SJSA1 (cell line): ENCODE results near the gene GCC2. TPM values are rescaled to one million over a fixed set of nuclear protein-coding genes. Genes with fewer than 3 reads are reported as not detected.

Experiments
- DNase-seq, 2 experiments: peaks; one replicate each; pipeline ENCODE4 v3.0.0-alpha.2; 2015 to 2020; ENCODE audit warnings: low spot score in 2 of 2, low read depth in 1 of 2
- H3K27ac ChIP-seq: fragments of 250-450 bp; sonication (Bioruptor Pico); 2 replicates; pipeline ENCODE4 v1.5.1; 2020; ENCODE audit warnings: mild to moderate bottlenecking, moderate library complexity
- H3K27me3 ChIP-seq: fragments of 250-450 bp; sonication (Bioruptor Pico); replicated peaks from 2 replicates; pipeline ENCODE4 v1.5.1; 2020; ENCODE audit warnings: mild to moderate bottlenecking, moderate library complexity
- H3K36me3 ChIP-seq: fragments of 250-450 bp; sonication (Bioruptor Pico); 2 replicates; pipeline ENCODE4 v1.5.1; 2020; ENCODE audit warnings: mild to moderate bottlenecking
- H3K4me1 ChIP-seq: fragments of 250-450 bp; sonication (Bioruptor Pico); replicated peaks from 2 replicates; pipeline ENCODE4 v1.6.1; 2021; ENCODE audit warnings: mild to moderate bottlenecking
- H3K4me3 ChIP-seq: fragments of 250-450 bp; sonication (Bioruptor Pico); 2 replicates; pipeline ENCODE4 v1.5.1; 2020; ENCODE audit warnings: mild to moderate bottlenecking
- H3K9me3 ChIP-seq: fragments of 250-450 bp; sonication (Bioruptor Pico); replicated peaks from 2 replicates; pipeline ENCODE4 v1.5.1; 2020; ENCODE audit warnings: mild to moderate bottlenecking
- total RNA-seq: library from RNA; depleted of rRNA; stranded (reverse); fragments of >200 nt; shearing (Covaris generic); gene quantifications from 2 replicates; pipeline ENCODE4 v1.2.3, GENCODE V29; 2014; rRNA removed

Gene GCC2, protein sequence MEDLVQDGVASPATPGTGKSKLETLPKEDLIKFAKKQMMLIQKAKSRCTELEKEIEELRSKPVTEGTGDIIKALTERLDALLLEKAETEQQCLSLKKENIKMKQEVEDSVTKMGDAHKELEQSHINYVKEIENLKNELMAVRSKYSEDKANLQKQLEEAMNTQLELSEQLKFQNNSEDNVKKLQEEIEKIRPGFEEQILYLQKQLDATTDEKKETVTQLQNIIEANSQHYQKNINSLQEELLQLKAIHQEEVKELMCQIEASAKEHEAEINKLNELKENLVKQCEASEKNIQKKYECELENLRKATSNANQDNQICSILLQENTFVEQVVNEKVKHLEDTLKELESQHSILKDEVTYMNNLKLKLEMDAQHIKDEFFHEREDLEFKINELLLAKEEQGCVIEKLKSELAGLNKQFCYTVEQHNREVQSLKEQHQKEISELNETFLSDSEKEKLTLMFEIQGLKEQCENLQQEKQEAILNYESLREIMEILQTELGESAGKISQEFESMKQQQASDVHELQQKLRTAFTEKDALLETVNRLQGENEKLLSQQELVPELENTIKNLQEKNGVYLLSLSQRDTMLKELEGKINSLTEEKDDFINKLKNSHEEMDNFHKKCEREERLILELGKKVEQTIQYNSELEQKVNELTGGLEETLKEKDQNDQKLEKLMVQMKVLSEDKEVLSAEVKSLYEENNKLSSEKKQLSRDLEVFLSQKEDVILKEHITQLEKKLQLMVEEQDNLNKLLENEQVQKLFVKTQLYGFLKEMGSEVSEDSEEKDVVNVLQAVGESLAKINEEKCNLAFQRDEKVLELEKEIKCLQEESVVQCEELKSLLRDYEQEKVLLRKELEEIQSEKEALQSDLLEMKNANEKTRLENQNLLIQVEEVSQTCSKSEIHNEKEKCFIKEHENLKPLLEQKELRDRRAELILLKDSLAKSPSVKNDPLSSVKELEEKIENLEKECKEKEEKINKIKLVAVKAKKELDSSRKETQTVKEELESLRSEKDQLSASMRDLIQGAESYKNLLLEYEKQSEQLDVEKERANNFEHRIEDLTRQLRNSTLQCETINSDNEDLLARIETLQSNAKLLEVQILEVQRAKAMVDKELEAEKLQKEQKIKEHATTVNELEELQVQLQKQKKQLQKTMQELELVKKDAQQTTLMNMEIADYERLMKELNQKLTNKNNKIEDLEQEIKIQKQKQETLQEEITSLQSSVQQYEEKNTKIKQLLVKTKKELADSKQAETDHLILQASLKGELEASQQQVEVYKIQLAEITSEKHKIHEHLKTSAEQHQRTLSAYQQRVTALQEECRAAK (N-terminal part only)
- 18.6 and 18.8 TPM in 2 replicates for total RNA-seq

DNA sequence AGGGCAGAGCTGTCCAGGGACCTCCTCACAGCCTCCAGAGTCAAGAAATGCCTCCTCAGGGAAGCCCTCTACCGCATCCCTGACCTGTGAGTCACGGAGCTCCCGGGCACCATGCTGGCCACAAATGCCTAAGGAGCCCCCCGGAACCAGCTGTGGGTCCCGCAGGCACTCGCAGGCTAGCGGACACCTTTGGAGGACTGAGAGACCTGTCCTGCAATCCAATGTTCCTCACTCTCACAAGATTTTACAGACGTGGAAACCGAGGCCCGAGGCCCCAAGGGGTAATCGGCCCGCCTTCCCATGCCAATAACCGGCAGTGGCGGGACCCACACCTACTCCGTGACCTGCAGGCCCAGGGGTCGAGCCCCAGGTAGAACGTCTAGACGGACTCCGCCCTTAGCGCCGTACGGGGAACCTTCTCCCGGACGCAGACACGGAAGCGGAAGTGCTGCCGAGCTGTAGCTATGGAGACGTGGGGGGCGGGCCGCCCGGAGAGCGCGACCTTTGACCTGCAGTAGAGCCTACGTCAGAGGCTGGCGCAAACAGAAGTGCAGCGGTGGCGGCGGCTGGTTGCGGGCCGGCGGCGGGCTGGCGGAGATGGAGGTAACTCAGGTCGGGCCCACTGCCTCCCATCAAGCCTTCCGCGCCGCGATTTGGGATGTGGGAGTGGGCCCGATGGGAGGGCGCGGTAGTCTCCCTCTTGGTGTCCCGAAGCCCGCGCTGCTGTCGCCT lies at the start of gene GCC2:
Gene GCC2, plus strand, starts transcription at position 529 of the 732 bp plus-strand sequence. Its CDS starts 69 bp downstream, at position 598.
- H3K9me3 ChIP-seq: no peaks in the 10 kb centered on the region
- H3K36me3 ChIP-seq: peaks cover 40% of the 10 kb centered on the region
- H3K27me3 ChIP-seq: no peaks in the 10 kb centered on the region
- peak; percentile 88 to 92 for DNase-seq
- peak within 1 kb of the TSS; percentile 76 for H3K4me3 ChIP-seq
- H3K4me1 ChIP-seq: peaks cover 14% of the 10 kb centered on the region
- H3K27ac ChIP-seq: peak within 1 kb of the TSS; percentile 91

DNA sequence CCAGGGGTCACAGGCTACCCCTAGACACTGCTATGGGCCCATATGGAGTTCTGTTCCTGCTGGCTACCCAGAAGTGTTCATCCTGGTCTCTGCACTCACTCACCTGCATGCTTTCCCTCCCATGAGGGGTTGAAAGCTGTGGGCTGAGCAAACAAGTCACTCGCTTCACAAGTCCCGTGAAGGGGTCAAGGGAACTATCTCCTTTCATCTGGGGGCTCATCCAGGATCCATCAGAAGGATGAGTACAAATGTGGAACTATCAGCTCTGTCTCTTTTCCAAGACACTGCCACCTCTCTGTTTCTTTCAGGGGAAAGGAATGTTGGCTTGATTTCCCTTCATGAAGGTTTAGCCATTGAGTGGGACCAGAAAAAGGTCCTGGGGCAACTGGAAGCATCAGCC lies 49.5 kb upstream of the GCC2 start:
- no peak overlapping the region for H3K4me3 ChIP-seq
- H3K9me3 ChIP-seq: peaks cover 7% of the 10 kb centered on the region
- 0 out of 2 replicates have a peak, but pooled peaks cover 1% of the 10 kb centered on the region for H3K36me3 ChIP-seq
- DNase-seq: no peak
- peaks cover 35% of the 10 kb centered on the region for H3K4me1 ChIP-seq
- no peaks in the 10 kb centered on the region for H3K27me3 ChIP-seq
- H3K27ac ChIP-seq: no peak overlapping the region

DNA sequence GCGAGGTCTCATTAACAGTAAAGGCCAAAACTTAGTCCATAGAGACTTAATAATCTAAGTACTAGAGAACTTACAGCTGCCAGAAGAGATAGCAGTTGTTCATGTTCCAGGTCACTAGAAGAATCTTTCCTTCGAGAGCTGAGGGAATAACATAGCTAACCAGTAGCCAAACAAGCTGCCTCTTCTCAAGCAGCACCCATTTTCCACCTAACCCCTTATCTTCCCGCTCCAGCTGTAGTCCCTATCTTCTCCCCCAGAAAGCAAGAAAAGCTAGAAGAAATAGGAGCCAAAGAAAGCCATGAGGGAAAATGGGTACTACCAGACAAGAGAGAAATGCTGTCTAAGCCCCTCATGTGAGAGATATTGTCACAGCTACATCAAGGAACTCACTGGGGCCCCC lies 47.2 kb upstream of the GCC2 start:
- peak overlapping the region; percentile 79 for H3K27ac ChIP-seq
- H3K9me3 ChIP-seq: peaks cover 11% of the 10 kb centered on the region
- H3K27me3 ChIP-seq: no peaks in the 10 kb centered on the region
- H3K4me1 ChIP-seq: peaks cover 41% of the 10 kb centered on the region
- H3K4me3 ChIP-seq: no peak overlapping the region
- DNase-seq: no peak
- H3K36me3 ChIP-seq: 0 out of 2 replicates have a peak, but pooled peaks cover 6% of the 10 kb centered on the region

DNA sequence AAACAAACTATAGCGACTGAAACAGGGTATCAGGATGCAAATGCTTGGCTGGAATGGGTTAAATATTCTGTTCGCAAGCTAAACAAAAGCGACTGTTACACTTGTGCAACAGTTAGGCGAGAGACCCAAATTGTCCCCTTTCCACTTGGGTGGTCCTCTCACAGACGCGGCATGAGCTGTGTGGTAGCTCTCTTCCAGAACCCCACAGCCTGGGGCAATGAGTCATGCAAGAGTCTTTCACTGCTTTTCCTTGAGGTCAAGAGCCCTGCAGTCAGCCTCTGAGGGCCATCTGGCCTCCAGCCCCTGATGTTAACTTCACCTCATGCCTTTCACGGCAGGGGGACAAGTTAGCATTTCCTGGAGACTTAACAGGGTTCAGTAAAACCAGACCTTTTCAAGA lies 45.5 kb upstream of the GCC2 start:
- Histone ChIP-seq H3K4me1 (peaks cover 52% of the 10 kb centered on the region), H3K36me3 (0 out of 2 replicates have a peak, but pooled peaks cover 6% of the 10 kb centered on the region), H3K4me3 (no peak overlapping the region), H3K9me3 (peaks cover 11% of the 10 kb centered on the region), H3K27ac (peak overlapping the region; percentile 79), H3K27me3 (no peaks in the 10 kb centered on the region)
- peak; percentile 96 to 99 for DNase-seq

DNA sequence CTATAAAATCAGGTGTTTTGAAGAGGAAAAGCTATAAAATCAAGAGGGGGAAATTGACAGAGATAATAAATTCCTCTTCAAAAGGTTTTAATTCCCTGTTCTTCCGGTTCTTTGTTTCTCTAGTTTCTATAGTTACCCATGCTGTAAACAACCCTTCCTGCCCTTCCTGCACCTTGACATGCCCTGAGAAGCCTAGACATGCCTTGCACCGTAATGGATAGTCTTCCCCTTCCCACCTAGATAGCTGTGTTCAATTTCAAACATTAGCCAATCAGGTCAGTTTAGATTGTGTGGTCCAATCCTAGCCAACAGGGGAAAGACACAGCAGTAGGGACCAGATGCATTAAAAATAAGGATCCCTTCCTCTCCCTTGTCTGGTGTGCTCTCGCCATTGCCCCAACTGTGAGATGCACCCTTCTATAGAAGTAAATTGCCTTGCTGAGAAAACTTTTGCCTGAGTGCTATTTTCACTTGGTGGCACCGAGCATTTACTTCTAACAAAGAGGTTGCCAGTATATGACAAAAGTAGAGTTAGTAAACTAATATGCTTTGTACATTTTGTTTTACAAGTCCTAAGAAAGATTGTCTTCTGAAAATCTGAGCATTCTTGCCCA lies 44.1 kb upstream of the GCC2 start:
- Histone ChIP-seq H3K36me3 (0 out of 2 replicates have a peak, but pooled peaks cover 6% of the 10 kb centered on the region), H3K4me1 (peaks cover 66% of the 10 kb centered on the region), H3K4me3 (no peak overlapping the region), H3K27me3 (no peaks in the 10 kb centered on the region), H3K9me3 (peaks cover 4% of the 10 kb centered on the region; the same call in 1 of the 2 replicates), H3K27ac (peak overlapping the region; percentile 66; the same call in 1 of the 2 replicates)
- DNase-seq: no peak

DNA sequence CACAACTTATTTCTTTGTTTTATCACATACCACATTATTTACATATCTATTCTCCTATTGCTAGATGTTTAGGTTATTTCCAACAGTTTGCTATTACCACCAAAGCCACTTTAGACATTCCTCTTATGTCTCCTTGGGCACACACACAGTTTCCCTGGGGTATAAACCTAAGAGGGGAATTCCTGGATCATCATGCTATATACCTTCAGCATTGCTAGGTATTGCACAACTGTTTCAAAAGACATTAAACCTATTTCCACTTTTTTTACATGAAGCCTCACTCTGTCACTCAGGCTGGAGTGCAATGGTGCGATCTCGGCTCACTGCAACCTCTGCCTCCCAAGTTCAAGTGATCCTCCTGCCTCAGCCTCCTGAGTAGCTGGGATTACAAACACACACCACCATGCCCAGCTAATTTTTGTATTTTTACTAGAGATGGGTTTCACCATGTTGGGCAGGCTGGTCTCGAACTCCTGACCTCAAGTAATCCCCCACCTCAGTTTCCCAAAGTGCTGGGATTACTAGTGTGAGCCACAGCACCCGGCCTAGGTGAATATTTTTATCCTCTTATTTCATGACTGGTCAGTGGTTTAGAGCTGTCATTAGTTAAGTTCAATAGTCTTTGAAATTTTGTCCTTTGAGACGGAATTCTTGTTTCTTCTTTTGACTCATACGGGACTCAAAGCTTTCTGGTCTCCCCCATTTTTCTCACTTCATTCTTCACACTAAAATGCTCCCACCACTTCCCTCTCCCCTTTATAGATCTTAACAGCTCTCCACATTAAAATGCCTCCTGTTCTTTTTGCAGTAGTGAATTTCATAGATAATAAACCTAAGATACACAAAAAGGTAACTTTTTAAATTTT lies 40.9 kb upstream of the GCC2 start:
- peak in 1 of 2 experiments; percentile 48 for DNase-seq

DNA sequence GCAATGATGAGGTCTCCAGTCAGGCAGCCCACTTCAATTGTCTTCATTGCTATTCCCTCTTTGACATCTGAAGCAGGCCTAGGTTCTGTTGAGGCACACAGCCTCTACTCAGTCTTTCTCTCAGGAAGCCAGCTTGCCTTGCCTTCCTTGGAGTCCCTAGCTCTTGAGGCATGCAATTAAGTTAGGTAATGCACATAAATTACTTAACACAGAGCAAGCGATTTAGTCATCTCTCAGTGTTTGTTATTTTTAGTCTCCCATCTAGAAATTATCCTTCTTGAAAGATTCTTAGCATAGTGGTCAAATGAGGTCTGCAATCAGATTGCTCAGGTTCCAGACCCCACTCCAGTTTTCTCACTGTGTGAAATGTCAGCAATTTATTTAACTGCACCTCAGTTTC lies 39.2 kb upstream of the GCC2 start:
- H3K27ac ChIP-seq: peak overlapping the region; percentile 76

More for the DNA sequence above, 40.9 kb upstream of the GCC2 start:
- H3K4me3 ChIP-seq: no peak overlapping the region
- H3K27me3 ChIP-seq: no peaks in the 10 kb centered on the region
- peaks cover 60% of the 10 kb centered on the region for H3K4me1 ChIP-seq
- H3K9me3 ChIP-seq: peaks cover 4% of the 10 kb centered on the region; the same call in 1 of the 2 replicates
- peak overlapping the region; percentile 76 for H3K27ac ChIP-seq
- H3K36me3 ChIP-seq: 0 out of 2 replicates have a peak, but pooled peaks cover 6% of the 10 kb centered on the region

DNA sequence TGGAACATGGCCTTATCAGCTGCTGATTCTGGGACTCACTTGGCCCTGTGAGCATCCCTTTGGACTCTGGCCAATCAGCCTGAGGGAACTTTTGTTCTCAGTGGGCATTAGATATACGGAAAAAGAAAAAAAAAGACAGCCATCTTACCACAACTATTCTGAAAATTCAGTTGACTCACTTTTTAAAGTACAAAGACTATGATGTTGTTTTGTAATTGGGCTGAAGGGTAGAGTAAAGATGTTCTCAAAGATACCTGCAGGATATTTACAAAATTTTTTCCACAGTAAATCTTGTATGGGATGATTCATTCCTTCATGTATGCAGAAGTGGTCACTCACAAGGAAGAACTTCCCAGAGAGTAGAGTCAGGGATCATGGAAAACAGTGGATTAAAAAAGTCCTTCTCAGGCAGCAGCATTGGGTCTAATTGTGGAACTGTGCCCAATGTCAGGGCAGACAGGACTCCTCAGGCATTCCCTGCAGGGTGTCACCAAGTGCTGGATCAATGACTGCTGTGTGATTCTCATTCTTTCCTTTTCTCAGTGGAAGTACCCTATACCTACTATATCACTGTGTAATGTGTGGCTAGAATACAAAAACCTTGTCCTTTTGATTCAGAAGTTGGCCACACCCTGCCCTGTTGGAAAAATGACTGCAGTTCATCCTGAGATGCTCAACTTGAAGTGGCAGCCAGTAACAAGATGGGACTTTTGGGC lies 35.9 kb upstream of the GCC2 start:
- Histone ChIP-seq H3K27ac (peak overlapping the region; percentile 78), H3K4me1 (peaks cover 54% of the 10 kb centered on the region), H3K27me3 (no peaks in the 10 kb centered on the region), H3K36me3 (no peaks in the 10 kb centered on the region), H3K9me3 (no peaks in the 10 kb centered on the region), H3K4me3 (no peak overlapping the region)
- DNase-seq: peak; percentile 97

More for the DNA sequence above, 39.2 kb upstream of the GCC2 start:
- DNase-seq: peak in 1 of 2 experiments; percentile 72
- Histone ChIP-seq H3K4me3 (no peak overlapping the region), H3K36me3 (0 out of 2 replicates have a peak, but pooled peaks cover 2% of the 10 kb centered on the region), H3K27me3 (no peaks in the 10 kb centered on the region), H3K9me3 (peaks cover 1% of the 10 kb centered on the region; the same call in 1 of the 2 replicates), H3K4me1 (peaks cover 61% of the 10 kb centered on the region)

DNA sequence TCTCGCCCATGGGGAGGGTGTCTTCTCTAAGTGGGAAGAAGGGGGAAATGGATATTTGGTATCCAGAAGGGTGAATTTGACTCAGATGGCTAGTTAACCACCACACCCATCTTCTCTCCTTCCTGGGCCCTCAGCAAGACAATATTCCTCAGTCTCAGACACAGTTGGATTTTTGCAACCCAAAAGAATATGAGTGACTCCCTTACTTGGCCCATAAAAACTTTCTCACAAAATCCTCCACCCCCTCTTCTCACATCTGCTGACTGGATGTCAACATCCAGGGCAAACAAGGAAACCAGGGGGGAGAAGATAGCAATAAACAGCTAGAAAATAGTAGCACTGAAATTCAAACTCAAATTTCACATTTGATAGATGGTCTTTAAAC lies 35.3 kb upstream of the GCC2 start:
- peak overlapping the region; percentile 78 for H3K27ac ChIP-seq
- DNase-seq: no peak

DNA sequence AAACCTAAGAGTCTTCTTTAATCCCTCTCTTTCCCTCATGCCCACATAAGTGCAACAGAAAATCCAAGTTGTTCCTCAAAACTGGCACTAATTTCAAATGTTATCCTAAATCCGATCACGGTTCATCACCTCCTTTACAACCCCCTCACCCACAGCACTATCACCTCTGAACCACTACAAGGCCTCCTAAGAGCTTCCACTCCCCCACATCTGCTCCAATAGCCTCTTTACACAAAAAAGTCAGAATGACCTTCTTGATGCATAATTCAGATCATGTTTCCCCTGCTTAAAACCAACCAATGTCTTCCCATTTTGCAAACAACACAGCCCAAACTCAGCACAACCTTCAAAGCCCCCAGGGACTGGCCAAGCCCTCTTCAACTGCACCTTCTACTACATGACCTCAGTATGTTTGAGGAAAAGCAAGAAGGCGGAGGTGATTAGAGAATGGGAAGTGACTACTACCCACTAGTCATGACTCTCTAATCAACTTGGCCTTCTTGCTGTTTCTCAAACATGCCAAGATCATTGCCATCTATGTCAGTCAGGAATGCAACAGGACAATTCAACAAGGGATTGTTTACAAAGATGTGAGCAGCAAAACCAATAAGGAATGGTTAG lies 34.6 kb upstream of the GCC2 start:
- Histone ChIP-seq H3K36me3 (no peaks in the 10 kb centered on the region), H3K4me1 (peaks cover 41% of the 10 kb centered on the region), H3K27me3 (no peaks in the 10 kb centered on the region), H3K27ac (peak overlapping the region; percentile 78), H3K9me3 (no peaks in the 10 kb centered on the region), H3K4me3 (no peak overlapping the region)
- peak in 1 of 2 experiments; percentile 16 for DNase-seq

More for the DNA sequence above, 35.3 kb upstream of the GCC2 start:
- no peaks in the 10 kb centered on the region for H3K9me3 ChIP-seq
- H3K27me3 ChIP-seq: no peaks in the 10 kb centered on the region
- H3K4me3 ChIP-seq: no peak overlapping the region
- no peaks in the 10 kb centered on the region for H3K36me3 ChIP-seq
- peaks cover 48% of the 10 kb centered on the region for H3K4me1 ChIP-seq
